ENCODE data around the gene NUP98.
A peak's percentile ranks its signal among the peaks of the same experiment; 100 is the strongest.
"Not testable (repeated sequence)": the region's sequence is repeated elsewhere in the genome, so short reads cannot be mapped to it uniquely, and the experiment has no call there.

The NUP98 gene

GRCh38 chr11:3825473-3826154, 28.3 kb upstream of the NUP98 start:
- no peak for DNase-seq

DNA sequence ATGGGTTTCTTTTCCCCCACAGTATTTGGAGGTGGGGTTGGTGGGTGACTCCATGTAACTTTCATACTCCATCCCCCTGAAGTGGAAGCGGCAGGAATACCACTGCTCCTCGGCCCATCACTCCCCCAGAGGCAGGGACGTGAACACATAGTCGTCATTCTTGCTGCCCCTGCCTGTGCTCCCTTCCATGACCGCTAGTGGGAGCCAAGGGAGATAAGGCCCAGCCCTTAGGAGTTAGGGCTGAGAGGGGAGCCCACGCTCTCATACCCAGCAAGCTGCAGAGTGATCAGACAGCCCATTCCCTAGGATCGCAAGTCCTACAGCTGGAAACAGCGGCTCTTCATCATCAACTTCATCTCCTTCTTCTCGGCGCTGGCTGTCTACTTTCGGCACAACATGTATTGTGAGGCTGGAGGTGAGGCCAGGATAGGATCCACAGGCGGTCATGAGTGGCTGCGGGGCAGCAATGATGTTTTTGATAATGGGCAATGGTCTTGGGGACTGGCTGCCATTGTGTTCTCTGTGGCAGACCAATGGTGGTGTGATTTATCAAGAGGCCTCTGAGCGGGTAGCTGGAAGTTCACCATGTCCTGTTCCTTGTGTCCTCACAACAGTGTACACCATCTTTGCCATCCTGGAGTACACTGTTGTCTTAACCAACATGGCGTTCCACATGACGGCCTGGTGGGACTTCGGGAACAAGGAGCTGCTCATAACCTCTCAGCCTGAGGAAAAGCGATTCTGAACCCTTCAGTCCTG, 27.5 kb upstream of the NUP98 start:
- DNase-seq, result peak; percentile 85

- no peak for DNase-seq
Measured at GRCh38 chr11:3823762-3824506, 26.6 kb upstream of the NUP98 start.

- no peak for DNase-seq
Measured at GRCh38 chr11:3823303-3823702, 25.9 kb upstream of the NUP98 start.

- no peak for DNase-seq
Measured at GRCh38 chr11:3822312-3822711, 25.0 kb upstream of the NUP98 start.

DNA sequence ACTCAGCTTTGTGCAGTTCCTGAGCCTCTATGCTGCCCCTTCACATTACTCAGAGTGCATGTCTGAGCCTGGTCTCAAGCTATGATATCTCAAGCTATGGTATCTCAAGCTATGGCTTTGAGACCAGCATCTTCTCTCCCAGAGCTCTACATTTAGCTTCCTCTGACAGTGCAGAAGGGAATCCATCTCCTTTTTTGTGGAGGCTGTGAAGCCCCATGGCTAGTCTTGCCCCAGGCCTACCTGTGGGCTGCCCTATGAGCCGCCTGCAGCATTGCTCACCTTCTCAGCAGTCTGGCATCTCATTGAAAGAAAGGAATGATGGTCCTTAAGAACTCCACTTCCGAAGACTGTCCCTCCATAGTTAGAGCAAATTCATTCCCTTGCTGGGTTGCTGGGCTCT, 23.6 kb upstream of the NUP98 start:
- DNase-seq, result no peak

DNA sequence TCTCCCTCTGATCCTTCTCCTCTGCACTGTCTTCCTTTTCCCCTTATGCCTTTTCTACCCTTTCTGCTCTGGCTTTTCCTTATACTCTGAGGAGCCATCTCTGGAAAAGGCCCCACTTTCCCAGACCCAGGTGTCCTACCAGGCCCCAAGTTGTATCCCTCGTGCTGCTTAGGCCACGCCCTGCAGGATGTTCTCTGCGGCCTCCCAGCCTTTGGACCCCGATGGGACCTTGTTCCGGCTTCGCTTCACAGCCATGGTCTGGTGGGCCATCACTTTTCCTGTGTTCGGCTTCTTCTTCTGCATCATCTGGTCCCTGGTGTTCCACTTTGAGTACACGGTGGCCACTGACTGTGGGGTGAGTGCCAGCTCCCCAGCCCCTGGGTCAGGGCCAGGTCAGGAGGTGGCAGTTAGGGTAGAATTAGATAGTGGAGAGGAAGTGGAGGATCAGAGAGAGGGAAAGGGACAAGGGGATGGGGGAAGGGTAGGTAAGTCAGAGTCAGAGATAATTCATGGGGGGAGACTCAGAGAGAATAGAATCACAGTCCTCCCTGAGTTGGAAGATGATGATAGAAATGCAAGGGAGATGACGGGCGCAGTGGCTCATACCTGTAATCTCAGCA, 19.9 kb upstream of the NUP98 start:
- no peak for DNase-seq

- DNase-seq, result no peak
Measured at GRCh38 chr11:3816673-3817072, 19.3 kb upstream of the NUP98 start.

DNA sequence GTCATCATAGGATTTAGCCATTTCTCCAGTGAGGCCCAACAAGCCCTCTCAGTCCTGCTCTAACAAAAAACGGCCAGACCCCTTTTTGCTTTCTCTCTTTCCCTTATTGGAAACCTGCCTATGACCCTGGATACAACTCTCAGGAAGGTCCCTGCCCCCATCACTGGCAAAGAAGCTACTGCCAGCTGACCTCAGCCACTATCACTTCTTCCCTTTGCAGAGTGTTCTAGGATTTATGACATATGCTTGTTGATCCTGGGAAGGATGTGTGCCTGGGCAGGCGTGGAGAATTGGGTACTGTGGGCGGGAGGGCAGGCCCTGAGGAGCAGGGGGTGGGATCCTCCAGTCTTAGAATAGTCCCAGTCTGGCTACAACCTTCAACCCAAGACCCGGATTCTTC, 18.5 kb upstream of the NUP98 start:
- no peak for DNase-seq

GRCh38 chr11:3814832-3815231, 17.5 kb upstream of the NUP98 start:
- DNase-seq, result not testable (repeated sequence)

DNA sequence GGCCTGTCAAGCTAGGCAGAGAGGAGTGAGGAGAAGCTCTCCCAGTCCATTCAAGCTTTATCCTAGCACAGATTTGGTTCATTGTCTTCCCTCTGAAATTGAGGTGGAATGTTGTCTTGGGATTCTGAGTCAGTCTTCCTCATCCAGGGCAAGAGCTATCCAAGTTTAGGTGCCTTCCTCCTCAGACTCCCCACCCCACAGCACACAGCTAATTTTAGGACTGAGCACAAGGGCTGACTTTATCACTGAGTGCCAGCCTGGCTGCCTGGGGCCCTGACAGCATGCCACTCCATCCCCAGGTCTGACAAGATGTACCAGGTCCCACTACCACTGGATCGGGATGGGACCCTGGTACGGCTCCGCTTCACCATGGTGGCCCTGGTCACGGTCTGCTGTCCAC, 13.6 kb upstream of the NUP98 start:
- no peak for DNase-seq

- no peak for DNase-seq
Measured at GRCh38 chr11:3810446-3810845, 13.1 kb upstream of the NUP98 start.

GRCh38 chr11:3809624-3809928, 12.2 kb upstream of the NUP98 start:
- no peak for DNase-seq

GRCh38 chr11:3808861-3809623, 11.7 kb upstream of the NUP98 start:
- peak; percentile 93 for DNase-seq

DNA sequence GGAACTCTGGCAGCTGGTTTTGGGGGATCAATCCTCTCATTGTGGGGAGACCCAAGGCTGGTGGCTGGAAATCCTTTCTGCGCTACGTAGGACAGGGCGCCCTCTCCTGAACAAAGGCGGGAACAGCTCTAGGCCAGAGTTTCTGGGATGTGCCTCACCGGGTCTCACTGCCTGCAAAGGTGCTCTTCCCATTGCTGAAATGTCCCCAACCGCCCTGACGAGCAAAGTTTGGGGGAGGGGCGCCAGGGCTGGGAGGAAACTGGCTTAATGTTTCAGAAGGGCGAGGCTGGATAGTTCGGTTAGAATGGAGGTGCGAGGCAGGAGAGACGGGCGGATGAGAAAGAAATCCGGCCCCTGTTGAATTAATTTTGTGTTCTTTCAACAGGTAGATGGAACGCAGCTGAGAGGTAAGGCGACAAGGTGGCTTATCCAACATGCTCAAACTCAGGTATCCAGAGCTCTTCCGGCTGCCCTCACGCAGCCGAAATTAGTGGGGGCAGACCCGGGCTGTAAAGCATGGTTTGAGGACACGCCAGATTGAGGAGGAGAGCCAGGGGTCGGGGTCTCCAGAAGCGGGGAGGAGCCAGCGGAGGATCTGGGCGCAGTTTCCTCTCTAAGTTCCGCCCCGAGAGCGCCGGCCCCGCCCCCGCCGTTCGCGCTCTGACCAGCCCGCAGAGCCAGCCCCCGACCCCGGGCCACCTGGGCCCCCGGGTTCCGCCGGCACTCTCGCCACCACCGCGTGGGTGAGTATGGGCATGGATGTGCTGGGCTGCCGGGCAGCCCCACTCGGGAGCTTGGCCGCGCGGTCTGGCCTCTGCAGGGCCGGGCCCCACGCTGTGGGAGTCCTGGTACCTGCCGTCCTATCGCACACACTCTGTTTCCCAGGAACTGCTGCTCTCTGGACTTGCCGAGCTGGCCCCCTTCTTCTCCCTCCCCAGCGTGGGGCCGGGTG, 10.8 kb upstream of the NUP98 start, which contains the start of gene PGAP2:
TSS of gene PGAP2 (plus strand) at position 652 of the 952 bp plus-strand sequence. CDS start 2,700 bp downstream, outside the sequence.
- peak; percentile 92 for DNase-seq

DNA sequence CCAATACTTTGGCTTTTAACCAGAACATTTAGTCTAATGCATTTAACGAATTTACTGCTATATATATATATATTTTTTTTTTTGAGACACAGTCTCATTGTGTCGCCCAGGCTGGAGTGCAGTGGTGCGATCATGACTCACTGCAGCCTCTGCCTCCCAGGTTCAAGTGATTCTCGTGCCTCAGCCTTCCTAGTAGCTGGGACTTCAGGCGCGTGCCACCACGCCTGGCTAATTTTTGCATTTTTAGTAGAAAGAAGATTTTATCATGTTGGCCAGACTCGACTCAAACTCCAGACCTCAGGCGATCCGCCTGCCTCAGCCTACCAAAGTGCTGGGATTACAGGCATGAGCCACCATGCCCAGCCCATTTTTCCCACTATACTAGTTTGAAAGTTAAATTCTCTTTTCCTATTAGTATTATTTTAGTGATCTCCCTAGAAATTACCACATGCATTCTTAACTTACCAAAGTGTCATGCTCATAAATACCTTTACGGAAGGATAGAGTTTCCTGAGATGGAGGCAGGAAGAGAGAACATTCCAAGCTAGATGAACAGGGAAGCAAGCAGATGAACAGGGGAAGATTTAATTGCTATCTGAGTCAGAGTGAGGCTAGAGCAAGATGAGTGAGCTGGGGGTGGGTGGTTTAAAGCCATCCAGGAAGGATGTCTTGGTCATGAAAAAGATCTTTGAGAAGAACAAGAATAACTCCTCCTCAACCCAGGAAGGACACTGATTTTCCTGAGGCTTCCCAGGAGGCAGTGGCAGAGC, 6.6 kb upstream of the NUP98 start:
- DNase-seq, result no peak

DNA sequence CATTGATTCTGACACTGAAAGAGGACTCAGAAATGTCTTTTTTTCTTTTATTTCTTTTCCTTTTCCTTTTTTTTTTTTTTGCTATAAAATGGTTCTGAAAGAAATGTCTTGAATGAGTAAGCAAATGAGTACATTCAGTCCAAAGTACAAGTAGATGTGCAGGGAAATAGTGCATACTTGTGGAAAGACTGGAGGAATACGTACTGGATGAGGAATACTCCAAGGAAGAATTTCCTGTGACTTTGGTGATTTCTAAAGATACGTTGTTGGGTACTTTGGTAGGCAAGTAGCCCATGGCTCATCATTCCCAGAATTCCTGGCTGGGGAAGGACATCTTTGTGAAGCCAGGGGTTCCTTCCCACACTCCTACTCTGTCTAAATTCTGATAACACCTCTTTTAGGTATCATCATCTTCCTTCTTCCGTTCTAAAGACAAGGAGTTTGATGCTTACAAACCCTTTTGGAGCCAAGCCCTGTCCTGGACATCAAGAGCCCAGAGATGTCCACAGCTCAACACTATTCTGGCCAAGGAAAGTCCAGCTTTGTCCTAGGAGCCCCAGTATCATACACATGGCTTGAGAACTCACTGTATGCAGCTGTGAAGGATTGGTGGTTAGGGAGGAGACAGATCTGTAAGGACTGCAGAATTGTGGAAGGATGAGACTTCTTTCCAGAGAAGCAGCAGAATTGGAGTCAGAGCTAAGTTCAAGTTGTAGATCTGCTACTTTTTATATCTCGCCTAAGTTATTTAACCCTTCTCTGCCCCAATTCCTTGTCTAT, 4.8 kb upstream of the NUP98 start:
- DNase-seq, result peak; percentile 36

DNA sequence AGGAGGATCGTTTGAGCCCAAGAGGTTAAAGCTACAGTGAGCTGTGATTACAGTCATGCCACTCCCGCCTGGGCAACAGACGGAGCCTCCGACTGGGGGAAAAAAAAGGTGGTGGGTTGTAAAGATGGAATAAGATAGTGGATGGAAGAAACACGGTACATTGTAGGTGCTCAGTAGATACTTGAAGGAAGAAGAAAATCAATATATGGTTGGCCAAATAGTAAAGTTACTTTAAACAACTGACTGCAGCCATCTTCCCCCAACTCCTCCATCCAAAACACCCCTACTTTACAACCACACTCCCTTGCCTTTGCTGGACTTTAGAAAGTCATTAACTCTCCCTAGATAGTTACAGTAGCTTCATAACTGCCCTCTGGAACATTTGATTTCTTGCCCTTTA, 2.5 kb upstream of the NUP98 start:
- DNase-seq, result no peak

GRCh38 chr11:3799143-3799542, 1.8 kb upstream of the NUP98 start:
- no peak for DNase-seq

- DNase-seq, result peak; percentile 87
Measured at GRCh38 chr11:3796801-3797328, 489 bp downstream of the NUP98 start.

Data from DMS53 (cell line).